Neural cell (in vitro differentiated cells): ENCODE data around the gene PTPRD. TPM values are rescaled to one million over a fixed set of nuclear protein-coding genes. Genes with fewer than 3 reads are reported as not detected.

Source experiments
- H2AFZ ChIP-seq: fragments of 200-600, 300-800 bp; sonication (generic), shearing (Covaris generic); 2 replicates; pipeline ENCODE4 v1.6.0; 2014; ENCODE audit warnings: low read depth, mild to moderate bottlenecking, antibody characterized with exemption, low read length, moderate library complexity
- H3F3A ChIP-seq: fragments of 200-600 bp; shearing (Covaris generic); 2 replicates; pipeline ENCODE4 v1.6.1; 2016; ENCODE audit warnings: mild to moderate bottlenecking, moderate library complexity, mixed read lengths, antibody characterized with exemption, low read length; ENCODE audit not compliant: insufficient read depth, poor library complexity, severe bottlenecking
- H3K27ac ChIP-seq: fragments of 200-600, 300-800 bp; sonication (generic), shearing (Covaris generic); 2 replicates; pipeline ENCODE4 v1.5.1; 2014; ENCODE audit warnings: mild to moderate bottlenecking, low read length, moderate library complexity
- H3K27me3 ChIP-seq: fragments of 300-800, 200-600 bp; sonication (generic), shearing (Covaris generic); 2 replicates; pipeline ENCODE4 v1.6.0; 2014; ENCODE audit warnings: mild to moderate bottlenecking, low read depth, low read length, moderate library complexity; ENCODE audit not compliant: insufficient read depth
- H3K36me3 ChIP-seq: fragments of 300-800, 200-600 bp; sonication (generic), shearing (Covaris generic); 2 replicates; pipeline ENCODE4 v1.5.1; 2014; ENCODE audit warnings: mild to moderate bottlenecking, antibody characterized with exemption, low read length, moderate library complexity; ENCODE audit not compliant: insufficient read depth
- H3K4me2 ChIP-seq: fragments of 300-800, 200-600 bp; sonication (generic), shearing (Covaris generic); 2 replicates; pipeline ENCODE4 v1.6.0; 2014; ENCODE audit warnings: mild to moderate bottlenecking, low read length
- H3K4me3 ChIP-seq: fragments of 300-800, 200-600 bp; sonication (generic), shearing (Covaris generic); 2 replicates; pipeline ENCODE4 v1.5.1; 2014; ENCODE audit warnings: mild to moderate bottlenecking, low read length, moderate library complexity
- H3K79me2 ChIP-seq: fragments of 200-600 bp; shearing (Covaris generic); replicated peaks from 2 replicates; pipeline ENCODE4 v1.6.0; 2014; ENCODE audit warnings: mild to moderate bottlenecking, low read length, moderate library complexity; ENCODE audit not compliant: insufficient read depth
- H3K9ac ChIP-seq: fragments of 300-800, 200-600 bp; sonication (generic), shearing (Covaris generic); 2 replicates; pipeline ENCODE4 v1.6.1; 2016; ENCODE audit warnings: mild to moderate bottlenecking, low read length, mixed read lengths
- H3K9me2 ChIP-seq: fragments of 200-600 bp; shearing (Covaris generic); 2 replicates; pipeline ENCODE4 v1.6.1; 2016; ENCODE audit warnings: mild to moderate bottlenecking, low read length, mixed read lengths; ENCODE audit not compliant: insufficient read depth
- H3K9me3 ChIP-seq: fragments of 200-600, 300-800 bp; sonication (generic), shearing (Covaris generic); 2 replicates; pipeline ENCODE4 v1.6.1; 2016; ENCODE audit warnings: mild to moderate bottlenecking, mixed run types, low read length, moderate library complexity, mixed read lengths
- H4K20me1 ChIP-seq: fragments of 200-600 bp; shearing (Covaris generic); 2 replicates; pipeline ENCODE4 v1.6.1; 2016; ENCODE audit warnings: mild to moderate bottlenecking, mixed run types; ENCODE audit not compliant: insufficient read depth
- CTCF ChIP-seq: fragments of 450-650 bp; IDR thresholded peaks from 2 replicates; pipeline ENCODE4 v1.5.1; 2014; ENCODE audit warnings: antibody characterized with exemption, mild to moderate bottlenecking, moderate library complexity; ENCODE audit not compliant: poor library complexity, severe bottlenecking
- EP300 ChIP-seq: fragments of 450-650 bp; conservative IDR thresholded peaks from 2 replicates; pipeline ENCODE4 v1.6.1; 2014; ENCODE audit warnings: antibody characterized with exemption, mild to moderate bottlenecking, moderate library complexity; ENCODE audit not compliant: poor library complexity, severe bottlenecking
- EZH2 ChIP-seq: fragments of 200-600, 300-800 bp; shearing (Covaris generic), sonication (generic); IDR thresholded peaks from 2 replicates; pipeline ENCODE4 v1.6.1; 2014; ENCODE audit warnings: antibody characterized with exemption, low read length, borderline replicate concordance, mild to moderate bottlenecking; ENCODE audit not compliant: insufficient read depth, poor library complexity, severe bottlenecking
- MXI1 ChIP-seq: fragments of 450-650 bp; conservative IDR thresholded peaks from 2 replicates; pipeline ENCODE4 v1.6.1; 2014; ENCODE audit warnings: antibody characterized with exemption, mild to moderate bottlenecking; ENCODE audit not compliant: poor library complexity, severe bottlenecking
- POLR2AphosphoS5 ChIP-seq: IDR thresholded peaks from 2 replicates; pipeline ENCODE4 v1.6.1; 2012
- RAD21 ChIP-seq: fragments of 450-650 bp; conservative IDR thresholded peaks from 2 replicates; pipeline ENCODE4 v1.6.1; 2014; ENCODE audit warnings: antibody characterized with exemption, mild to moderate bottlenecking, moderate library complexity
- REST ChIP-seq: IDR thresholded peaks from 2 replicates; pipeline ENCODE4 v1.6.1; 2012; ENCODE audit warnings: borderline replicate concordance
- SMC3 ChIP-seq: fragments of 450-650 bp; conservative IDR thresholded peaks from 2 replicates; pipeline ENCODE4 v1.6.1; 2014; ENCODE audit warnings: antibody characterized with exemption, mild to moderate bottlenecking, moderate library complexity; ENCODE audit not compliant: poor library complexity
- TAF1 ChIP-seq: IDR thresholded peaks from 2 replicates; pipeline ENCODE4 v1.6.1; 2012; ENCODE audit warnings: low read depth
- polyA plus RNA-seq: library from polyadenylated mRNA; depleted of rRNA; stranded (reverse); fragments of >200 nt; gene quantifications from 2 replicates; pipeline ENCODE4 v1.2.3, GENCODE V29; 2014

The PTPRD gene
- polyA plus RNA-seq, 1 donor from 2014 or later = 143 TPM

DNA sequence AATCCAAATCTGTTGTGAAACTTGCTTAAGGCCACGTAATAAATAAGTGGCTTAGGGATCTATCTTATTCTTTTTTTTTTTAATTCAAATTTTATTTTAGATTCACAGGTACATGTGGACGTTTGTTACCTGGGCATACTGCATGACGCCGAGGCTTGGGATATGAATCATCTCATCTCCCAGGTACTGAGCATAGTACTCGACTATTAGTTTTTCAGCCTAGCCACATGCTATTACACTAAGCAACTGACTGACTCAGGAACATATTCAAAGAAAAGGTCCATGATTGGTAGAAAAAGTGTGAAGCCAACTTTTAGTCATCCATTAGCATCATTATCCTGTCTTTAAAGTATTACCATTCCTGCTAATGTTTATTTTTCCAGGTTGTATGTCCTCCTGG lies 1709.7 kb downstream of the PTPRD start:
- no peaks in the 10 kb centered on the region for H3K27me3 ChIP-seq
- H3K27ac ChIP-seq = no peak overlapping the region
- no peaks in the 10 kb centered on the region for H3F3A ChIP-seq
- no peaks in the 10 kb centered on the region for H4K20me1 ChIP-seq
- no peaks in the 10 kb centered on the region for H3K9me3 ChIP-seq
- TF ChIP-seq EZH2 (no peak), REST (no peak)
- H3K4me2 ChIP-seq = no peak overlapping the region
- H3K4me3 ChIP-seq = no peak overlapping the region
- no peaks in the 10 kb centered on the region for H3K9me2 ChIP-seq
- no peaks in the 10 kb centered on the region for H3K36me3 ChIP-seq
- no peaks in the 10 kb centered on the region for H3K79me2 ChIP-seq
- H3K9ac ChIP-seq = no peak overlapping the region
- H2AFZ ChIP-seq = no peak overlapping the region

GRCh38 chr9:8901146-8901545 lies 1711.7 kb downstream of the PTPRD start:
- H3K36me3 ChIP-seq = no peaks in the 10 kb centered on the region
- H3F3A ChIP-seq = no peaks in the 10 kb centered on the region
- H4K20me1 ChIP-seq = no peaks in the 10 kb centered on the region
- no peaks in the 10 kb centered on the region for H3K79me2 ChIP-seq
- H3K9me2 ChIP-seq = no peaks in the 10 kb centered on the region
- H3K27ac ChIP-seq = no peak overlapping the region
- H3K27me3 ChIP-seq = no peaks in the 10 kb centered on the region
- H3K4me3 ChIP-seq = no peak overlapping the region
- no peak overlapping the region for H3K9ac ChIP-seq
- no peak overlapping the region for H3K4me2 ChIP-seq
- H2AFZ ChIP-seq = no peak overlapping the region
- TF ChIP-seq CTCF = no peak
- no peak for TF ChIP-seq REST
- TF ChIP-seq EP300 = no peak
- TF ChIP-seq SMC3 = no peak
- no peak for TF ChIP-seq POLR2AphosphoS5
- TF ChIP-seq EZH2 = no peak
- no peak for TF ChIP-seq TAF1
- no peak for TF ChIP-seq RAD21
- TF ChIP-seq MXI1 = no peak
- no peaks in the 10 kb centered on the region for H3K9me3 ChIP-seq
